Prostate gland (tissue), 2 donors: Measurements from ENCODE around the gene APC.

Experiments used
- CTCF ChIP-seq, 4 experiments: fragments of 200-600 bp in 2 of 4; fragments of 450-650 bp in 2 of 4; sonication (generic) in 2 of 4; IDR thresholded peaks; 1 replicate in 3 of 4; 2 replicates in 1 of 4; pipeline ENCODE4 v1.5.1; 2016 to 2019; ENCODE audit warnings: antibody characterized with exemption in 4 of 4, mild to moderate bottlenecking in 2 of 4, moderate library complexity in 2 of 4
- POLR2A ChIP-seq: fragments of 450-650 bp; IDR thresholded peaks from one replicate; pipeline ENCODE4 v1.6.1; 2016; ENCODE audit warnings: antibody characterized with exemption, mild to moderate bottlenecking
- POLR2AphosphoS5 ChIP-seq: sonication (generic); formaldehyde crosslinking; IDR thresholded peaks from one replicate; pipeline ENCODE4 v1.6.1; 2017; ENCODE audit warnings: antibody characterized with exemption

GRCh38 chr5:112707187-112708102, 30.2 kb upstream of the APC start:
- peak; percentile 83 for TF ChIP-seq POLR2A
- TF ChIP-seq CTCF (IDR thresholded peaks at IDR 0.05): peak in 1 of 4 experiments; percentile 32
- peak; percentile 98 for TF ChIP-seq POLR2AphosphoS5
